Adrenal gland (tissue), 12 donors: ENCODE data around the gene CTCF. TPM values are rescaled to one million over a fixed set of nuclear protein-coding genes. Genes with fewer than 3 reads are reported as not detected.

Experiments used
- DNase-seq, 7 donors: peaks; one replicate each; pipeline ENCODE4 v3.0.0-alpha.2; 2019 to 2020
- H3K27ac ChIP-seq, 5 donors: fragments of 200-600 bp; sonication (generic) in 4 of 5; 1 replicate in 3 of 5; 2 replicates in 2 of 5; pipeline versions ENCODE4 v1.5.1 to v1.8.0; 2016 to 2020; ENCODE audit warnings: mild to moderate bottlenecking in 1 of 5
- H3K27me3 ChIP-seq: fragments of 200-600 bp; 2 replicates; pipeline ENCODE4 v1.8.0; 2021
- H3K36me3 ChIP-seq, 2 donors: fragments of 200-600 bp; replicated peaks in 1 of 2; 1 replicate in 1 of 2; 2 replicates in 1 of 2; pipeline versions ENCODE4 v1.5.1 to v1.8.0; 2018 to 2022
- H3K4me1 ChIP-seq, 2 donors: fragments of 200-600 bp; replicated peaks in 1 of 2; 1 replicate in 1 of 2; 2 replicates in 1 of 2; pipeline versions ENCODE4 v1.5.1 to v1.8.0; 2018 to 2021
- H3K4me3 ChIP-seq, 4 donors: fragments of 200-600 bp; sonication (generic) in 3 of 4; one replicate each; pipeline ENCODE4 v1.5.1; 2016 to 2018
- H3K9me3 ChIP-seq, 3 donors: fragments of 200-600 bp; sonication (generic) in 1 of 3; replicated peaks in 1 of 3; 1 replicate in 2 of 3; 2 replicates in 1 of 3; pipeline versions ENCODE4 v1.5.1 to v1.8.0; 2016 to 2021
- CTCF ChIP-seq, 6 experiments: fragments of 450-650 bp in 4 of 6; fragments of 200-600 bp in 2 of 6; sonication (generic) in 1 of 6; IDR thresholded peaks; 1 replicate in 5 of 6; 2 replicates in 1 of 6; pipeline versions ENCODE4 v1.5.1 to v1.8.0; 2016 to 2021; ENCODE audit warnings: antibody characterized with exemption in 6 of 6, mild to moderate bottlenecking in 2 of 6, moderate library complexity in 1 of 6
- POLR2A ChIP-seq, 2 donors: fragments of 450-650 bp; IDR thresholded peaks; one replicate each; pipeline ENCODE4 v1.6.1; 2017; ENCODE audit warnings: antibody characterized with exemption in 2 of 2, mild to moderate bottlenecking in 2 of 2, moderate library complexity in 1 of 2
- WGBS, 4 donors: extraction: QIAGEN DNeasy Blood & Tissue Kit in 2 of 4; methylation state at CpG; one replicate each; pipeline versions ENCODE4 v1.1.5 to v1.1.7; 2013 to 2017; 5-methylcytosine and 5-hydroxymethylcytosine counted together
- intact Hi-C, 2 donors: fragments of 100-400 bp; cut with DNase I; formaldehyde crosslinking; loops; one replicate each; pipeline versions ENCODE4 v1.14.1 to v1.15.0; 2022 to 2023
- polyA plus RNA-seq, 3 donors: library from polyadenylated mRNA; stranded (reverse); fragments of 200-250 nt in 2 of 3; fragments of 350-450 nt in 1 of 3; fragmentation: Illumina TruSeq in 1 of 3; extraction: RNeasy Lipid Tissue Mini Kit (QIAGEN cat#74804) in 1 of 3; gene quantifications; one replicate each; pipeline ENCODE4 v1.2.3, GENCODE V29; 2013 to 2014
- total RNA-seq, 9 donors: library from RNA; depleted of rRNA in 4 of 9; stranded (reverse); fragments of >200 nt in 4 of 9; fragments of 120-200 nt in 1 of 9; fragmentation: NEBNext Ultra II Directional in 1 of 9; extraction: Animal tissue kit (Norgen Biotek cat#: 25700) in 1 of 9; gene quantifications; one replicate each; pipeline versions ENCODE4 v1.1.0 to v1.2.4, GENCODE V29; 2013 to 2023
- donor health status: healthy with polysubstance abuse.
- donor health status: Bipolar disorder and iron deficiency.
- donor health status: DM: yes; HTN: yes; CAD: no.
- donor health status: DM: no; HTN: no; CAD: no.
- donor health status: DM: no; HTN: no; CAD: no.
- donor health status: DM: yes; HTN: yes; CAD: no.

The CTCF gene
- total and polyA plus RNA-seq, 12 donors = 18.4 to 53.5 (median 29.9) TPM

- H3K27me3 ChIP-seq = no peaks in the 10 kb centered on the region
- WGBS, 4 donors = 85 to 92% (median 89%) methylated on average over 25 to 27 of the region's 27 CpGs
- no peaks in the 10 kb centered on the region for H3K9me3 ChIP-seq
- TF ChIP-seq POLR2A (IDR thresholded peaks at IDR 0.05) = no peak
- no peak for TF ChIP-seq CTCF (IDR thresholded peaks at IDR 0.05)
- no peak overlapping the region for H3K4me3 ChIP-seq
- intact Hi-C loops = no loop called here
- H3K4me1 ChIP-seq = peaks cover 12 to 32% of the 10 kb centered on the region in 2 donors
- H3K27ac ChIP-seq = no peak overlapping the region
- peaks cover 0 to 56% of the 10 kb centered on the region in 2 donors for H3K36me3 ChIP-seq
- peak in 1 of 7 donors; percentile 14 for DNase-seq
Observed at GRCh38 chr16:67539691-67540635, 22.4 kb upstream of the CTCF start.

GRCh38 chr16:67540756-67541155 lies 21.6 kb upstream of the CTCF start:
- WGBS, 4 donors = 88 to 100% (median 96%) methylated on average over 1 of the region's 1 CpG
- Histone ChIP-seq H3K9me3 (no peaks in the 10 kb centered on the region), H3K27ac (no peak overlapping the region), H3K4me3 (no peak overlapping the region), H3K36me3 (peaks cover 0 to 64% of the 10 kb centered on the region in 2 donors), H3K4me1 (peaks cover 12 to 32% of the 10 kb centered on the region in 2 donors), H3K27me3 (no peaks in the 10 kb centered on the region)
- TF ChIP-seq POLR2A (IDR thresholded peaks at IDR 0.05) = no peak
- intact Hi-C loops = no loop called here
- DNase-seq = no peak

GRCh38 chr16:67541391-67542263 lies 20.7 kb upstream of the CTCF start:
- Histone ChIP-seq H3K27ac (peak overlapping the region in 1 of 5 donors; percentile 36), H3K4me3 (no peak overlapping the region), H3K4me1 (peaks cover 12 to 31% of the 10 kb centered on the region in 2 donors), H3K9me3 (no peaks in the 10 kb centered on the region), H3K27me3 (no peaks in the 10 kb centered on the region), H3K36me3 (peaks cover 0 to 72% of the 10 kb centered on the region in 2 donors)
- intact Hi-C loops = no loop called here
- 74 to 84% (median 79%) methylated on average over 6 to 14 of the region's 14 CpGs for WGBS, 4 donors
- TF ChIP-seq CTCF (IDR thresholded peaks at IDR 0.05) (no peak), POLR2A (IDR thresholded peaks at IDR 0.05) (no peak)
- peak in 5 of 7 donors; percentile 51 to 72 (median 65) for DNase-seq

GRCh38 chr16:67542464-67542863 lies 19.9 kb upstream of the CTCF start:
- DNase-seq = peak in 3 of 7 donors; percentile 38 to 55 (median 45)
- intact Hi-C loops = no loop called here

More at GRCh38 chr16:67542464-67542863, 19.9 kb upstream of the CTCF start:
- peak overlapping the region in 1 of 5 donors; percentile 36 for H3K27ac ChIP-seq
- H3K4me3 ChIP-seq = no peak overlapping the region
- no peak for TF ChIP-seq POLR2A (IDR thresholded peaks at IDR 0.05)
- no peak for TF ChIP-seq CTCF (IDR thresholded peaks at IDR 0.05)
- H3K36me3 ChIP-seq = peaks cover 0 to 75% of the 10 kb centered on the region in 2 donors
- H3K27me3 ChIP-seq = no peaks in the 10 kb centered on the region
- H3K4me1 ChIP-seq = peaks cover 9 to 31% of the 10 kb centered on the region in 2 donors
- H3K9me3 ChIP-seq = no peaks in the 10 kb centered on the region
